ENCODE measurements around the gene OR56B4.
"Not testable (repeated sequence)": the region's sequence is repeated elsewhere in the genome, so short reads cannot be mapped to it uniquely, and the experiment has no call there.

The OR56B4 gene

GRCh38 chr11:6111673-6112072 is 4.2 kb downstream of the OR56B4 start:
- TF ChIP-seq, protein P1, sequence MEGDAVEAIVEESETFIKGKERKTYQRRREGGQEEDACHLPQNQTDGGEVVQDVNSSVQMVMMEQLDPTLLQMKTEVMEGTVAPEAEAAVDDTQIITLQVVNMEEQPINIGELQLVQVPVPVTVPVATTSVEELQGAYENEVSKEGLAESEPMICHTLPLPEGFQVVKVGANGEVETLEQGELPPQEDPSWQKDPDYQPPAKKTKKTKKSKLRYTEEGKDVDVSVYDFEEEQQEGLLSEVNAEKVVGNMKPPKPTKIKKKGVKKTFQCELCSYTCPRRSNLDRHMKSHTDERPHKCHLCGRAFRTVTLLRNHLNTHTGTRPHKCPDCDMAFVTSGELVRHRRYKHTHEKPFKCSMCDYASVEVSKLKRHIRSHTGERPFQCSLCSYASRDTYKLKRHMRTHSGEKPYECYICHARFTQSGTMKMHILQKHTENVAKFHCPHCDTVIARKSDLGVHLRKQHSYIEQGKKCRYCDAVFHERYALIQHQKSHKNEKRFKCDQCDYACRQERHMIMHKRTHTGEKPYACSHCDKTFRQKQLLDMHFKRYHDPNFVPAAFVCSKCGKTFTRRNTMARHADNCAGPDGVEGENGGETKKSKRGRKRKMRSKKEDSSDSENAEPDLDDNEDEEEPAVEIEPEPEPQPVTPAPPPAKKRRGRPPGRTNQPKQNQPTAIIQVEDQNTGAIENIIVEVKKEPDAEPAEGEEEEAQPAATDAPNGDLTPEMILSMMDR (IDR thresholded peaks at IDR 0.05; ENCODE audit: control insufficient read depth, insufficient read depth, low read depth, low read length, missing control alignments), result no peak
- H3K4me3 ChIP-seq (ENCODE audit: control insufficient read depth, low read depth, low read length), result no peak overlapping the region
- DNase-seq (ENCODE audit: low read depth), result no peak

GRCh38 chr11:6116638-6117037 is 9.2 kb downstream of the OR56B4 start:
- no peak overlapping the region for H3K4me3 ChIP-seq (ENCODE audit: control insufficient read depth, low read depth, low read length)
- DNase-seq (ENCODE audit: low read depth), result no peak
- TF ChIP-seq, protein P1 (IDR thresholded peaks at IDR 0.05; ENCODE audit: control insufficient read depth, insufficient read depth, low read depth, low read length, missing control alignments), result no peak

DNA sequence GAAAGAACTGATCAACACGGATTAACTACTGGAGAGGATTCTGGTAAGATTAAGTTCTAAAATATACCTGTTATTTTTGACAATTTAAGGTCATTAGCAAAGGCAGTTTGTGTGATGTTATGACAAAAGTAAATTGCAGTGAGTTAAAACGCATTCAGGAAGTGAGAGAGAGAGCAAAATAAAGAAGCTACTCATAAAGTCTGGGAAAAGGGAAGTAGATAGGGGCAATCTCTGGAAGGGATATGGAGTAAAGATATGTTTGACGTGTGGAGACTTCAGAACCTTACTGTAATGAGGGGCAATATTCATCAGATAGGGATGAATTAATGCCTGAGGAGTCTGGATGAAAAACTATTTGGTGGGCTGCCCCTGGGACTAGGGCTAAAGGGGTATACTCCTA is 16.8 kb downstream of the OR56B4 start:
- TF ChIP-seq, protein P1 (IDR thresholded peaks at IDR 0.05; ENCODE audit: control insufficient read depth, insufficient read depth, low read depth, low read length, missing control alignments), result no peak
- DNase-seq (ENCODE audit: low read depth), result no peak
- H3K4me3 ChIP-seq (ENCODE audit: control insufficient read depth, low read depth, low read length), result no peak overlapping the region

- H3K4me3 ChIP-seq (ENCODE audit: control insufficient read depth, low read depth, low read length), result no peak overlapping the region
- TF ChIP-seq, protein P1 (IDR thresholded peaks at IDR 0.05; ENCODE audit: control insufficient read depth, insufficient read depth, low read depth, low read length, missing control alignments), result no peak
- DNase-seq (ENCODE audit: low read depth), result no peak
Measured at GRCh38 chr11:6127881-6128280, 20.4 kb downstream of the OR56B4 start.

- TF ChIP-seq, protein P1 (IDR thresholded peaks at IDR 0.05; ENCODE audit: control insufficient read depth, insufficient read depth, low read depth, low read length, missing control alignments), result no peak
- H3K4me3 ChIP-seq (ENCODE audit: control insufficient read depth, low read depth, low read length), result no peak overlapping the region
- no peak for DNase-seq (ENCODE audit: low read depth)
Measured at GRCh38 chr11:6129011-6129410, 21.5 kb downstream of the OR56B4 start.

DNA sequence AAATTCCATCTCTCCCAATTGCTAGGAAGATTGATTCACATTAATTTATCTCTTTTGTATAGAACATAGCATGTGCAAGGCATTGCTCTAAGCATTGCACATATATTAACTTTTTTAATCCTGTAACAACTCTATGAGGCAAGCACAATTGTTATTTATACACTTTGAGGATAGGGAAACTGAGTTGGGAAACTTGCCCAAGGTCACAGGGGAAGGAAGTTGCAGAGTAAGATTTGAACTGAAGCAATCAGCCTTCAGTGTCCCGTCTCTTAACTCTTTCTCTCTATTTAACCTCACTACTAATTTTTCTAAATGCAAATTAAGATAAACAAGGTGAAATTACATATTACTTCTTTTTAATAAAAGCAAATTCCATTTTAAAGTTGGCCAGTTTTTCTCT is 22.2 kb downstream of the OR56B4 start:
- no peak overlapping the region for H3K4me3 ChIP-seq (ENCODE audit: control insufficient read depth, low read depth, low read length)
- TF ChIP-seq, protein P1 (IDR thresholded peaks at IDR 0.05; ENCODE audit: control insufficient read depth, insufficient read depth, low read depth, low read length, missing control alignments), result no peak
- no peak for DNase-seq (ENCODE audit: low read depth)

DNA sequence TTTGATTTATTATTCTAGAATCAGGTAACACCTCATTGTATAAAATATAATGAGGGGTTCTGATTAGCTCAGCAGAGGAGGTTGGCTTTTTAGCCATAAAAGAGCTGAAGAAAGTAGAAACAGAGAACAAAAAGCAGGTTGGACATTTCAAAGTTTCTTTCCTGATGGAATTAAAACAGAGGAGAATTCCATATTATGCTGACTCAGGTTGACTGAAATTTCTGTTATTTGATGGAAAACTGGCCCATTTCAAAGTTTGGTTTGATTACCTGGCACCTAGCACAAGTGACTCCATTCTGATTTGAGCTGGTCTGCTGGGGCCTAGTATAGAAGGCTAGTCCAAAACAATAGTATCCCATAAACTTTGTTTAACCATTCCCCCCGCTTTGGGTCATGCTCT is 24.9 kb downstream of the OR56B4 start:
- TF ChIP-seq, protein P1 (IDR thresholded peaks at IDR 0.05; ENCODE audit: control insufficient read depth, insufficient read depth, low read depth, low read length, missing control alignments), result no peak
- no peak for DNase-seq (ENCODE audit: low read depth)

DNA sequence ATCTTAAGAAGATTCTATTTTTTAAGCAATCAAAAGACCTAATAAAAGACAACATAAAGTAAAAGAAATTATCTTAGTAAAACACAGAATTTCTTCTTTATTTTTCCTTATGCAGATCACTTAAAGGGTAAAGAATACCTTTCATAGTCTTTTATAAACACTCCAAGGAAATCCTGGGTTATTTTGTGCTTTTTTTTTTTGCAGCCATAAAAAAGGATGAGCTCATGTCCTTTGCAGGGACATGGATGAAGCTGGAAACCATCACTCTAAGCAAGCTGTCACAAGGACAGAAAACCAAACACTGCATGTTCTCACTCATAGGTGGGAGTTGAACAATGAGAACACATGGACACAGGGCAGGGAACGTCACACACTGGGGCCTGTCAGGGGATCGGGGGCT is 28.5 kb downstream of the OR56B4 start:
- DNase-seq (ENCODE audit: low read depth); H3K4me3 ChIP-seq (ENCODE audit: control insufficient read depth, low read depth, low read length): not testable (repeated sequence)

More for the DNA sequence above, 24.9 kb downstream of the OR56B4 start:
- H3K4me3 ChIP-seq (ENCODE audit: control insufficient read depth, low read depth, low read length), result no peak overlapping the region

Data from AG09309 (cell line).